Left colon (tissue), 2 donors: ENCODE results near the gene DES. TPM values are rescaled to one million over a fixed set of nuclear protein-coding genes. Genes with fewer than 3 reads are reported as not detected.

Experiments
- ATAC-seq: fragments of 200-7000 bp; cut with Tn5 transposase; one replicate; pipeline ENCODE4 v1.9.1; 2020; ENCODE audit warnings: mild to moderate bottlenecking, moderate library complexity
- DNase-seq, 2 donors: peaks; one replicate each; pipeline ENCODE4 v3.0.0-alpha.2; 2020
- intact Hi-C, 2 donors: fragments of 100-400 bp; cut with DNase I in 1 of 2; cut with micrococcal nuclease in 1 of 2; formaldehyde crosslinking; loops; one replicate each; pipeline versions ENCODE4 v1.11.2 to v1.14.0; 2022; cut with DNase I, micrococcal nuclease
- total RNA-seq, 2 donors: library from RNA; stranded (reverse); fragmentation: NEBNext Ultra II Directional; extraction: Animal tissue kit (Norgen Biotek cat#: 25700); gene quantifications; one replicate each; pipeline ENCODE4 v1.2.1, GENCODE V29; 2021
- donor health status: DM: no; HTN: no; CAD: no.
- donor health status: DM: yes; HTN: yes; CAD: no.

The DES gene
- total RNA-seq, 2 donors from 2014 or later, result 18.5 to 706 TPM

DNA sequence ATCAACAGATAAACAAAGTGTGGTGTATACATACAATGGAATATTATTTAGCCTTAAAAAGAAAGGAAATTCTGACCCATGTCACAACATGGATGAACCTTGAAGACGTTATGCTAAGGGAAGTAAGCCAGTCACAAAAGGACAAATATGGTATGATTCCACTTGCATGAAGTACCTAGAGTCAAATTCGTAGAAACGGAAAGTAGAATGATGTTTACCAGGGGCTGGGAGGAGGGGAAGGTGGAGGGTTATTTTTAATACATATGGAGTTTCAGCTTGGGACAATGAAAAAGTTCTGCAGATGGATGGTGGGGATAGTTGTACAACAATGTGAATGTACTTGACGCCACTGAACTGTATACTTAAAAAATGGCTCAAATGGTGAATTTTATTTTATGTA lies 3.3 kb upstream of the DES start:
- intact Hi-C loops, result no loop called here
- ATAC-seq (no peak), DNase-seq (no peak)

DNA sequence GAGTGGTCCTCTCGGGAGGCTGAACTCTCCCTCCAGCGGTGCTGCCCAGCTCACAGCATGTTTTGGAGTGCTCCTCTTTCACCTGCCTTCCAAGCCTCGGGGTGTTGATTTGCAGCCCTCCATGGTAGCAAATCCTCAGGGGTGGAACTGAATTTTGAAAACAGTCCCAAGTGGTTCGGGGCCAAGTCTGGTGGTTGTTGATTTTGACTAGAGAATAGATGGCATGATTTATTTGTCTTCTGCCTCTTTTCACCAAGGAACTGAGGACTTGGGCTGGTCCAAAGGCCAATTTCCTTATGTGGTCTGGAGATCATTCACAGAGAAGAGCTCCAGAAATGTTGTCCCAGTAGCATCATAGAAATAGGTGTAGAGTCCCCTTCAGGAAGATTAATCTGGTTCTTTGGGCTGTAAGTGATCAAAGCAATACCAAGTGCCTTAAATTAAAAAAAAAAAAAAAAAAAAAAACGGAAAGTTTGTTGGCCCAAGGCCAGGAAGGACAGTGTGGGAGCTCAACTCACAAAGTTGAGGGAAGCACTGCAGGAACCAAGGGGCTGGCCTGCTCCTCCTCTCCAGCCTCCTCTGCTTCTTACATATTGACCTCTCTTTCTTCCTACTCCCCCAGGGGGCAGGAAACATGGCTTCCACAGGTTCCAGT lies 2.5 kb upstream of the DES start:
- no peak for DNase-seq
- ATAC-seq, result no peak
- intact Hi-C loops, result no loop called here

DNA sequence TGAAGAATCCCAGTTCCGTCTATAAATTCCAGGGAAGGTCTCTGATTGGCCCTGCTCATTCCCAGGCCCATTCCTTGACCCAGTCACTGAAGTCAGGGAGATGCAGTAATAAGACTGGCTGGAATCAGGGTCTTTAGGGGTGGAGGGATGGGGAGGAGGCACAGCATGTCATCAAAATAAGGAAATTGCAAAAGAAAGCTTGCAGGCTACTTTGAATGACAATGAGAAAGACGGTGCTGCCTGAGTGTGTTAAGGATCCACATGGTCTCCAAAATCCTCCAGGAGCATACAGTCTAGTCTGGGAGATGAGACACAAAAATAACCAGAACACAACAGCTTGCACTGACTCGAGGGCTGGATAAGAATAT lies 2.0 kb upstream of the DES start:
- intact Hi-C loops, result no loop called here
- DNase-seq, result no peak
- no peak for ATAC-seq

DNA sequence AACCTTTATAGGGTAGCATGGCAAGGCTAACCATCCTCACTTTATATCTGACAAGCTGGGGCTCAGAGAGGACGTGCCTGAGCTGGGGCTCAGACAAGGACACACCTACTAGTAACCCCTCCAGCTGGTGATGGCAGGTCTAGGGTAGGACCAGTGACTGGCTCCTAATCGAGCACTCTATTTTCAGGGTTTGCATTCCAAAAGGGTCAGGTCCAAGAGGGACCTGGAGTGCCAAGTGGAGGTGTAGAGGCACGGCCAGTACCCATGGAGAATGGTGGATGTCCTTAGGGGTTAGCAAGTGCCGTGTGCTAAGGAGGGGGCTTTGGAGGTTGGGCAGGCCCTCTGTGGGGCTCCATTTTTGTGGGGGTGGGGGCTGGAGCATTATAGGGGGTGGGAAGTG lies 1.2 kb upstream of the DES start:
- intact Hi-C loops, result no loop called here
- DNase-seq (no peak), ATAC-seq (no peak)

DNA sequence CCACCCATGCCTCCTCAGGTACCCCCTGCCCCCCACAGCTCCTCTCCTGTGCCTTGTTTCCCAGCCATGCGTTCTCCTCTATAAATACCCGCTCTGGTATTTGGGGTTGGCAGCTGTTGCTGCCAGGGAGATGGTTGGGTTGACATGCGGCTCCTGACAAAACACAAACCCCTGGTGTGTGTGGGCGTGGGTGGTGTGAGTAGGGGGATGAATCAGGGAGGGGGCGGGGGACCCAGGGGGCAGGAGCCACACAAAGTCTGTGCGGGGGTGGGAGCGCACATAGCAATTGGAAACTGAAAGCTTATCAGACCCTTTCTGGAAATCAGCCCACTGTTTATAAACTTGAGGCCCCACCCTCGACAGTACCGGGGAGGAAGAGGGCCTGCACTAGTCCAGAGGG lies 803 bp upstream of the DES start:
- DNase-seq, result no peak
- intact Hi-C loops, result no loop called here

DNA sequence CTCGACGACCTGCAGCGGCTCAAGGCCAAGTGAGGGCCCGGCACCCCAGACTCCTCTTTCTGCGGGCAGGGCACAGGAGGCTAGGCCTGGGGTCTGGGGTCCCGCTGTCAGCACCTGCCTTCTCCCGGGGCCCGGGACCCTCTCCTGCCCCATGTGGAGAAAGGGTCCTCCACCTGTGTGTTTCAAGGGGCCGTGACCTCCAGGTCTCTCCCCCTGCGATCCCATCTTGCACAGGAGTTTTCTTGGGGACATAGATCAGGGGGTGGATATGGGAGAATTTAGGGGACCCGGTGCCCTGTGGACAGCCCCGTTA lies 791 bp downstream of the DES start:
- DNase-seq, result no peak
- ATAC-seq, result no peak
- intact Hi-C loops, result no loop called here

More for the DNA sequence above, 803 bp upstream of the DES start:
- no peak for ATAC-seq

DNA sequence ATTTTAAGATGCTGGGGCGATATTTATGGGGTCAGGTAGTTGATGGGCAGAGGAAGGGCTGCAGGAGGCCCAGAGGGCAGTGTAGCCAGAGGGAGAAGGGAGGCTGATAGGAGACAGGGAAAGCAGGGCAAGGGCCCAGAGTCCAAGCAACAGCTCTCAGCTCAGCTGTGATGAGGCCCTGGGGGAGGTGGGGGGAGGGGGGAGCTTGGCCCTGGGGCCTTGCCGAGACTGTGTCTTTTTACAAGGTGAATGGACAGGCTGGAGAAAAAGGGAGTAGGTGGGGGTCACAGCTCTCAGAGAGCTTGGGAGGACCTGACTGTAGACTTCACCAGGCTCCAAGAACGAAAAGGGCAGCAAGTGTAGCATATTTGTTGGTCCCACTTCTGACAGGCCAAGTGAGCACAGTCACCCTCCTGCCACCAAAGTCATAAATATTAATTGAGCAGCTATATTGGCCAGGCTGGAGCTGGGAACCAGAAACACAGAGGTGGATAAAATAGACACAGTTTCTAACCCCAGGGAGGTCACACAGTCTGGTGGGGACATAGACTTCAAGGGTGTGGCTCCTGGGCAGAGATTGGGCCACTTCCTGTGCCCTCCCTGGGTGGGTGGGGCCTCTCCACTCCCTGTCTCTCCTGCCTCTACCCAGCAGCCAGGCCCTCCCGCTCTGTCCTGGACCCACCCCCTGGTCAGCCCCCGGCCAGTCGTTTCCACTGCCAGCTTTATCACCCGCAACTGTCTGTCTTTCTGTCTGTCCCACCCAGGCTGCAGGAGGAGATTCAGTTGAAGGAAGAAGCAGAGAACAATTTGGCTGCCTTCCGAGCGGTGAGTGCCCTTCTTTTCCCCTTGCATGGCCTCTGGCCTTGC lies 1.4 kb downstream of the DES start:
- peak; percentile 74 for ATAC-seq
- intact Hi-C loops, result no loop called here

DNA sequence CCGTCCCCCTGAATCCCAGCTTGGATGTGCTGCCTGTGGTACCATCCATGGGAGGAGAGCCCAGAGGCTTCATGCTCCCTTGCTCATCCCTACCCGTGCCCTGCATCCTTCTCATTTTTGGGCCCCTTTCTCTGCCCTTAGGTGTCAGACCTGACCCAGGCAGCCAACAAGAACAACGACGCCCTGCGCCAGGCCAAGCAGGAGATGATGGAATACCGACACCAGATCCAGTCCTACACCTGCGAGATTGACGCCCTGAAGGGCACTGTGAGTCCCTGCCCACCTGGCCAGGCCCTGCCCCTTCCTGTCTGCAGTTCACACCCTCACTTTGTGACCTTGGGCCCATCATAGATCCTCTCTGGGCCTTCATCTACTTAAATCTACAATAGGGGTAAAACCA lies 2.5 kb downstream of the DES start:
- DNase-seq (no peak), ATAC-seq (no peak)
- intact Hi-C loops, result no loop called here

More for the DNA sequence above, 1.4 kb downstream of the DES start:
- DNase-seq, result peak in 1 of 2 donors; percentile 64

DNA sequence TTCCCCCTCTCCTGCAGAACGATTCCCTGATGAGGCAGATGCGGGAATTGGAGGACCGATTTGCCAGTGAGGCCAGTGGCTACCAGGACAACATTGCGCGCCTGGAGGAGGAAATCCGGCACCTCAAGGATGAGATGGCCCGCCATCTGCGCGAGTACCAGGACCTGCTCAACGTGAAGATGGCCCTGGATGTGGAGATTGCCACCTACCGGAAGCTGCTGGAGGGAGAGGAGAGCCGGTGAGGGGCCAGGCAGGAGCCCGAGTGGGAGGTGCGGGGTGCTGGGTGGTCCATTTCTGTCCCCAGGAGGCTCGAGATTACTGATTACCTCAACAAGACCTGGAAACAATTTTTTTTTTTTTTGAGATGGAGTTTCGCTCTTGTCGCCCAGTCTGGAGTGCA lies 3.1 kb downstream of the DES start:
- DNase-seq (peak in 1 of 2 donors; percentile 23), ATAC-seq (no peak)
- intact Hi-C loops, result no loop called here

DNA sequence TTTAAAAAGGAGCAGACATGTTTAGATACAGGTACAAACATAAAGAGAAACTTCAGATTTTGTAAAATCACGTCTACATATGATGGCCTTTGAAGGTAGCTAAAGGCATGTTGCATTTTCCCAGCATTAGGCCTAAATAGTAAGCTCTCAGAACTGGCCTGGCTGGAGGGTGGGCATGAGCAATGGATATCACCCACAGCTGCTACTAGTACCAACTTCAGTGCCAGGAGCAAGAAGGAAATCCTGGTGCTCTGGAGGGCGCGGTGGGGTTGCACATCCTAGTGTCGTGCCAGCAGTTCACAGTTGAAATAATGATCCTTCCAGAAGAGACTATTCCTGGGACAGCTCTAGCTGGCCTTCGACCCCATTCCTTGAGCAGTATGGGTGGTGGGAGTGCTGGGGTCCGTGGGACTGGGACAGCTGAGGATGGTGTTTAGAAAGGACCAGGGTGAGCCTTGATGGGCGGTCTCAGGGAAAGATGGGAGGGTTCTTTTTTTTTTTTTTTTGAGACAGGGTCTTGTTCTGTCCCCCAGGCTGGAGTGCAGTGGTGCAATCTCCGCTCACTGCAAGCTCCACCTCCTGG lies 4.9 kb downstream of the DES start:
- DNase-seq (peak in 1 of 2 donors; percentile 21), ATAC-seq (no peak)
- intact Hi-C loops, result no loop called here

DNA sequence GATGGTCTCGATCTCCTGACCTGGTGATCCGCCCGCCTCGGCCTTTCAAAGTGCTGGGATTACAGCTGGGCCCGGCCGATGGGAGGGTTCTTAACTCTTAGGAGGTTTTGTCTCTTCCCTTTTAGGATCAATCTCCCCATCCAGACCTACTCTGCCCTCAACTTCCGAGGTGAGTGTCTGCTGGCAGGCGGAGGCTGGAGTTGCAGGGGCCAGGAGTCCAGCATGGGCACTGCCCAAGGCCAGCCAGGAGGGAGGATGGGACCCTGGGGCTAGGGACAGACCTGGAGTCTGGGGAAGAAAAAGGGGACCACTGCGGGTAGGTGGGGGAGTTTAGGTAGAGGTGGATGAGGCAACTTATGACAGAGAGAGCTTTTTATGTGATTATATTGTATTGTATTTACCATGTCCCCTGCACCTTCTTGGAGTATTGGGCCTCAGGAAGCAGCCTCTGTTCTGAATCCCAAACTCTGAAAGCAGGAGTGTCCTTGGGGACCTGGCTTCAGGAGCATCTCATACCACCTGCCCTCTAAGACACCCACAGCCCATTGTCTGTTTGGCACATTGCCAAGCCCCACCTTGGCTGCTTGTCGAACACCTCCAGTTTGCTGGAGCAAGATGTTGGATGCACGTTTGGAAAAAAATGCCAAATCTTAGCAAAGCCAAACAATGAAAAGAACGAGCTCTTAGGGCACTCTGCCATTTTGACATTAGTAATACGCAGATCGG lies 5.6 kb downstream of the DES start:
- DNase-seq (no peak), ATAC-seq (no peak)

DNA sequence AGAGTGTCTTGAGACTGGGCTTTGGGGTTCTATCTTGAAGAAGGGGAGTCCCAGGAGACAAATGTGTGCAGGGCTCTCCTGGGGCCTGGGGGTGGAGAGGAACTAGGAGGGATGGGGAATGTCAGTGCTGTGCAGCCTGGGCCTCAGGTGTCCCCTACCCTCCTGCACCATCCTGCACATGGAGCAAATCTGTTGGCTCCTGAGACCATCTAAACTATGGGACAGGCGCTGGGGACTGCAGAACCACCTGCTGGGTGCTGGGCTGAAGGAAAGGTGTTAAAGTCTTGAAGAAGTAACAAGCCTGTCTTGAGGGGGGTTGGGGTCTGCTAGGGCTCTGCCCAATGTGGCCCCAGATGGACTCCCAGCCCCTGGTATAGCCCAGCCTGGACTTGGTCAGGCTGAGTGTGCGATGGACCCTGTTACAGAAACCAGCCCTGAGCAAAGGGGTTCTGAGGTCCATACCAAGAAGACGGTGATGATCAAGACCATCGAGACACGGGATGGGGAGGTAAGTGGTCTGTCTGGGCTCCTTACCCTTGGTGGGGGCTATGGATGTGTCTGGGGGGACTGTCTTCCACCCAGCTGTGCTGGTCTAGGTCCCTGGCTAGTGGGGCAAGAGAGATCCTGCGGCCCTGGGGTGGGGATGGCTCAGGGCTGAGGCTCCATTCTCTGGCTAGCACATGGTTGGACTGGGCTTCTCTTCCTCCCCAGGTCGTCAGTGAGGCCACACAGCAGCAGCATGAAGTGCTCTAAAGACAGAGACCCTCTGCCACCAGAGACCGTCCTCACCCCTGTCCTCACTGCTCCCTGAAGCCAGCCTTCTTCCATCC lies 7.3 kb downstream of the DES start:
- ATAC-seq (no peak), DNase-seq (no peak)
- intact Hi-C loops, result no loop called here

More for the DNA sequence above, 5.6 kb downstream of the DES start:
- intact Hi-C loops, result no loop called here

DNA sequence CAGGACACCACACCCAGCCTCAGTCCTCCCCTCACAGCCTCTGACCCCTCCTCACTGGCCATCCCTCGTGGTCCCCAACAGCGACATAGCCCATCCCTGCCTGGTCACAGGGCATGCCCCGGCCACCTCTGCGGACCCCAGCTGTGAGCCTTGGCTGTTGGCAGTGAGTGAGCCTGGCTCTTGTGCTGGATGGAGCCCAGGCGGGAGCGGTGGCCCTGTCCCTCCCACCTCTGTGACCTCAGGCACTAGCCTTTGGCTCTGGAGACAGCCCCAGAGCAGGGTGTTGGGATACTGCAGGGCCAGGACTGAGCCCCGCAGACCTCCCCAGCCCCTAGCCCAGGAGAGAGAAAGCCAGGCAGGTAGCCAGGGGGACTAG lies 7.9 kb downstream of the DES start:
- ATAC-seq (no peak), DNase-seq (peak in 1 of 2 donors; percentile 23)
- intact Hi-C loops, result no loop called here

DNA sequence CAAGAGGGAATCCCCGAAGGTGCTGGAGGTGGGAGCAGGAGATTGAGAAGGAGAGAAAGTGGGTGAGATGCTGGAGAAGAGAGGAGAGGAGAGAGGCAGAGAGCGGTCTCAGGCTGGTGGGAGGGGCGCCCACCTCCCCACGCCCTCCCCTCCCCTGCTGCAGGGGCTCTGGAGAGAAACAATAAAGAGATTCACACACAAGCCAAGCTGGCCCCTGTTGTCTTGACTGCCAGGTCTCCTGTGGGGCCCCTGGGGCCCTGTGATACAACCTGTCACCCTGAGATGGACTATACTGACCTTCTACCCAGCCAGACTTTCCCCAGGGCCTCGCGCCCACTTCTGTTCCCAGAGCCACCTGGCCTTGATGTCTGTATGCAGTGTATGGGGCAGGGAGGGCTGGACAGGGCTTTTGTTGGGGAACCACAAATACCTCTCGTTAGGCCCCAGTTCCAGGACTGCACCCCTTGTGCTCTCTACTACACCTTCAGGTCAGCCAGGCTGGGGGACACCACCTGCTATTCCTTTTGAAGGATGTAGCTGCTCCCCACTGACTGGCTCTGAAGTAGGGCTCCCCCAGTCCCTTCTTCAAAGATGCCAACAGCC lies 8.5 kb downstream of the DES start:
- peak in 1 of 2 donors; percentile 18 for DNase-seq
- intact Hi-C loops, result no loop called here
- no peak for ATAC-seq

DNA sequence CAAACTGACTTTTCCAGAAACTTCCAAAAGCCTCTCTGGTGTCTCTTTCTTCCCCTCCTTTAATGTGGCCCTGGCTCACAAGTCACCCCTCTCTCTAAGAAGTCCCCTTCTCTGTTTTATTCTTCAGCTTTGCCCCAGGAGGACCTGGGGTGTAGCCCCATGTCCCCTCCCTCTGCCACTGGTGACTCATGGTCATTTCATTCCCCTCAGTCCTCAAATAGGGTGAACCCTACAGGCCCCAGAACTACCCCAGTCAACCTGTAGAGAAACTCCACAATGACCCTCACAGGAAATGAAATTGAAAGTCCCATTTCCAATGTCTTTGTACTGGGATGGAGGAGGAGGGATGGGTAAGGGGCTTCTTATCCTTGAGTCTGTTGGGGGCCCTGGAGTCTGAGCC lies 10.3 kb downstream of the DES start:
- DNase-seq (peak in 1 of 2 donors; percentile 22), ATAC-seq (no peak)
- intact Hi-C loops, result no loop called here

DNA sequence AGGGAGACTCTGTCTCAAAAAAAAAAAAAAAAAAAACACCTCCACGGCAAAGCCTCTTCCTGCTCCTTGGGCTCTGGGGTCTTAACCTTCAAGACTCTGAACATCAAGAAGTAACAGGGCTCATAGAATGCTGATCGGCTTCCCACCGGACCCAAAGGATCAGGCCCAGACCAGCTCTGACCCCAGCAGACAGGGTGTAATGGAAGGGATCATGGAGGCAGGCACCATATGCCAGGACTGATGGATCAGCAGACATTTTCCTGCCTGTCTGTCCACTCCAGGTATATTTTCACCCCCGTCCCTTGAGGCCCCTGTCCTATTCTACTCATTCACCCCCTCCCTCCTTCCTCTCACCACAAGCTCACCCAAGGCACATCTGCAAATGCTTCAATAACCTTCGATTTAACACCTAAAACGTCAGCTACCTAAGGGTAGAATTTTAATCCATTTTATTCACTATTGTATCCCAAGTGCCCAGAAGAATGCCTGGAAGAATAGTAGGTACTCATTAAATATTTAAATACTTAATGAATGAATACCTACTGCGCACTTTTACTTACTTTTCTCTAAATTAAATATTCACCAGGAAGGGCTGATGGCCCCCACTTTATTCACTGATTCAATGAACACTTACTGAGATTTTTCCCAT lies 11.9 kb downstream of the DES start:
- ATAC-seq (no peak), DNase-seq (no peak)
- intact Hi-C loops, result no loop called here

DNA sequence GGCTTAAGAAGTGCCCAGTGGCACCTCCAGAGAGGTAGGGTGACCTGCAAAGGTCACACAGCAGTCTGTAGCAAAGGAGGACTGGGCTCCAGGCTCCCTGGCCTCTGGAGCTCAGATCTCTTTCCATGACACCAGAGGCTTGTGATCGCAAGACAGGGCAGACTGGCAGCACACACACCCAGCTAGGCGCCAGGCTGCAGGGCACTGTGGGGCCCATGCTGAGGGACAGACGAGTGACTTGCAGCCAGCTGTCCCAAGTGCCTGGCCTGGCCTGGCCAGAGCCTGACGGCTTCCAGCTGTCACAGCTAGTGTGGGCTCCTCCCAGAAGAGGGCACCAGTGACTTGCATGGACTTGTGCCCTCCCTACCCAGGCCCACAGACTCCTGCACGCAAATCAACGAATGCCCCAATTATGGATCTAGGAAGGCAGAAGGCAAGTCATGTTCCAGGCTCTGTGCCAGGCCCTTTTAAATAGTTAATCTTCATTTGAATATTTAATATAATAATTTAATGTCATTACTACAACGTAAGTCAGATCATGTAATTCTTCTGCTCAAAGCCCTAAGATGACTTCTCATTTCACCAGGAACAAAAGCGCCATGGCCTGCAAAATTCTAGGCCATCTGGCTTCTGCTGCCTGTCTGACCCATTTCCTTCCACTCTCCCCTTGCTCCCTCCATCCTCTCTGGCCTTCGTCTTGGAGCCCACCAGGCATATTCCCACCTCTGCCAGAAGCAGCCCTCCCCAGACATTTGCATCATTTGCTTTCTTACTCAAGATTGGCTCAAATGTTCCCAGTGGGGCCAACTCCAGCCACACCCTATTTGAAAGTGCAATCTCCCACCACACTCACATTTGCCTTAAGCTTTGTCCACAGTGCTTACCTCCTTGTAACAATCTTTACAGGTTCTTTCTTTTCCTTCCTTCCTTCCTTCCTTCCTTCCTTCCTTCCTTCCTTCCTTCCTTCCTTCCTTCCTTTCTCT lies 12.7 kb downstream of the DES start:
- DNase-seq (peak in 1 of 2 donors; percentile 30), ATAC-seq (peak; percentile 82)
- intact Hi-C loops, result no loop called here
